Gastrocnemius medialis (tissue), 4 donors: ENCODE measurements around the gene MAGI1. TPM values are rescaled to one million over a fixed set of nuclear protein-coding genes. Genes with fewer than 3 reads are reported as not detected.

Experiments
- ATAC-seq, 2 donors: fragments of 150-250 bp; one replicate each; pipeline ENCODE4 v1.9.1; 2016
- DNase-seq, 2 donors: peaks; one replicate each; pipeline ENCODE4 v3.0.0-alpha.2; 2019
- H3K27ac ChIP-seq, 4 donors: fragments of 200-600 bp; sonication (generic); 1 replicate in 1 of 4; 2 replicates in 3 of 4; pipeline ENCODE4 v1.5.1; 2016 to 2018; ENCODE audit warnings: mild to moderate bottlenecking in 2 of 4, moderate library complexity in 1 of 4
- H3K27me3 ChIP-seq, 3 donors: fragments of 200-600 bp; sonication (generic) in 2 of 3; 1 replicate in 1 of 3; 2 replicates in 2 of 3; pipeline versions ENCODE4 v1.5.1 to v1.6.0; 2016 to 2019; ENCODE audit warnings: mild to moderate bottlenecking in 1 of 3, moderate library complexity in 1 of 3
- H3K36me3 ChIP-seq, 2 donors: fragments of 200-600 bp; sonication (generic) in 1 of 2; one replicate each; pipeline ENCODE4 v1.5.1; 2017 to 2018
- H3K4me1 ChIP-seq, 2 donors: fragments of 200-600 bp; sonication (generic) in 1 of 2; one replicate each; pipeline ENCODE4 v1.5.1; 2016 to 2017; ENCODE audit warnings: mild to moderate bottlenecking in 2 of 2
- H3K4me3 ChIP-seq, 4 donors: fragments of 200-600 bp; sonication (generic) in 3 of 4; 1 replicate in 1 of 4; 2 replicates in 3 of 4; pipeline ENCODE4 v1.5.1; 2016 to 2019; ENCODE audit warnings: mild to moderate bottlenecking in 2 of 4
- H3K9me3 ChIP-seq, 3 donors: fragments of 200-600 bp; sonication (generic) in 2 of 3; 1 replicate in 1 of 3; 2 replicates in 2 of 3; pipeline ENCODE4 v1.5.1; 2016 to 2019
- POLR2A ChIP-seq, 2 donors: fragments of 450-650 bp; IDR thresholded peaks; one replicate each; pipeline ENCODE4 v1.6.1; 2017; ENCODE audit warnings: antibody characterized with exemption in 2 of 2, mild to moderate bottlenecking in 2 of 2, moderate library complexity in 2 of 2
- in situ Hi-C, 4 donors: fragments of 200-750 bp; cut with MboI; loops; one replicate each; pipeline versions ENCODE4 v1.15.0 to v1.8.0; 2017; ENCODE audit warnings: low sequenced_read_pairs in 4 of 4
- intact Hi-C: fragments of 100-400 bp; cut with DNase I; formaldehyde crosslinking; loops from one replicate; pipeline ENCODE4 v1.15.1; 2023; ENCODE audit warnings: low total_unique reads
- total RNA-seq, 4 donors: library from RNA; depleted of rRNA; stranded (reverse); fragments of >200 nt; gene quantifications; one replicate each; pipeline versions ENCODE4 v1.1.0 to v1.2.3, GENCODE V29; 2016
- TF ChIP-seq, protein P1 (sequence below), 5 experiments: fragments of 450-650 bp in 3 of 5; fragments of 200-600 bp in 2 of 5; sonication (generic) in 2 of 5; IDR thresholded peaks in 4 of 5; conservative IDR thresholded peaks in 1 of 5; 1 replicate in 4 of 5; 2 replicates in 1 of 5; pipeline ENCODE4 v1.5.1; 2016 to 2019; ENCODE audit warnings: antibody characterized with exemption in 5 of 5, mild to moderate bottlenecking in 3 of 5, moderate library complexity in 3 of 5

Gene MAGI1
- total RNA-seq, 4 donors from 2014 or later, result 2.6 to 7.5 (median 3.9) TPM

DNA sequence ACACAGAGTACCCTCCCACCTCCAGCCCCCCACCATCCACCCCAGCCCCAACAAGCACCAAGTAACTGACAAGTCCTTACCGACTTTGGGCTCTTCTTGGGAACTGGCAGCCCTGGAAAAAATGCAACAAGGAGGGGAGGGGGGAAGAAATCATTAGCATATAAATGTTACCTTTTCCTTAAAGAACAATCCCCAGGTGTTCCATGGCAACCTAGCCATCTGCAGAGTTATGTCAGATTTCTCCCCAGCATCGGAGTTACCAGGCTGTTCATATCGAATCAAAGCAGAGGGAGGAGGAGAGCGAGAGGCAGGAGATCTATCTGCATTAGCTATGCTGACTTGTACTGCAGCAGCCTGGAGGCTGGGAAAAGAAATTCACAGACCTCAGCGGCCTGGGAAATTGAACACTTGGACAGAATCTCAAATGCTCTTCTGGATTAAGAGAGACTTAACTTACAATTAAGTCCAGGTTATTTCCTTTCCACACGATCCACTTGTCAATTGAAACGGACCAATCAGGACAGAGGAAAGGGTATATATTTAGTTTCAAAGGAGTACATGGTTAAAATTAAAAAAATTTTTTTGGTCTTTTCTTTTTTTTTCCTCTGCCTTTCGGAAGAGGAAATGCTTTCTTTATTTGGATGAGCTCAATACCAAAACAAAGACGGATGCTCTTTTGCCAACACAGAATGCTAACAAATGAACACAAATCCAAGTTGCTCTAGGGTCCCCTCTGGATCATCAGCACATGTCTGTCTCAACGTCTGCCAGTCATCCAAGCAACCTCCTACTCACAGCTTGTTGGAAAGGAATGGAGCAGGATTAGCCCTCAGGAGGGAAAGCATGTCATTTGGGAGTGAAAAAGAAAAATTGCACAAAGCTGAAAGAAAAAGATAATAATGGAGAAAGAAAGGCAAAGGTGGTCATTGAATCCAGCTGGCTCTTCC is 637.1 kb downstream of the MAGI1 start:
- DNase-seq (no peak), ATAC-seq (no peak)
- no peaks in the 10 kb centered on the region for H3K4me1 ChIP-seq
- no peaks in the 10 kb centered on the region for H3K9me3 ChIP-seq
- intact Hi-C loops, result no loop called here
- no peaks in the 10 kb centered on the region for H3K27me3 ChIP-seq
- in situ Hi-C loops, result loop anchor here in 3 of 4 donors (25.0 kb wide), 2 partner anchors 714 to 864 kb away; partner anchors contain the start of gene ADAMTS9 (in 1 of the 3)
- H3K27ac ChIP-seq, result no peak overlapping the region
- H3K4me3 ChIP-seq, result no peak overlapping the region
- H3K36me3 ChIP-seq, result no peaks in the 10 kb centered on the region
- no peak for TF ChIP-seq POLR2A (IDR thresholded peaks at IDR 0.05)
- TF ChIP-seq, protein P1, sequence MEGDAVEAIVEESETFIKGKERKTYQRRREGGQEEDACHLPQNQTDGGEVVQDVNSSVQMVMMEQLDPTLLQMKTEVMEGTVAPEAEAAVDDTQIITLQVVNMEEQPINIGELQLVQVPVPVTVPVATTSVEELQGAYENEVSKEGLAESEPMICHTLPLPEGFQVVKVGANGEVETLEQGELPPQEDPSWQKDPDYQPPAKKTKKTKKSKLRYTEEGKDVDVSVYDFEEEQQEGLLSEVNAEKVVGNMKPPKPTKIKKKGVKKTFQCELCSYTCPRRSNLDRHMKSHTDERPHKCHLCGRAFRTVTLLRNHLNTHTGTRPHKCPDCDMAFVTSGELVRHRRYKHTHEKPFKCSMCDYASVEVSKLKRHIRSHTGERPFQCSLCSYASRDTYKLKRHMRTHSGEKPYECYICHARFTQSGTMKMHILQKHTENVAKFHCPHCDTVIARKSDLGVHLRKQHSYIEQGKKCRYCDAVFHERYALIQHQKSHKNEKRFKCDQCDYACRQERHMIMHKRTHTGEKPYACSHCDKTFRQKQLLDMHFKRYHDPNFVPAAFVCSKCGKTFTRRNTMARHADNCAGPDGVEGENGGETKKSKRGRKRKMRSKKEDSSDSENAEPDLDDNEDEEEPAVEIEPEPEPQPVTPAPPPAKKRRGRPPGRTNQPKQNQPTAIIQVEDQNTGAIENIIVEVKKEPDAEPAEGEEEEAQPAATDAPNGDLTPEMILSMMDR (IDR thresholded peaks at IDR 0.05 in 4 of 5, conservative IDR thresholded peaks at IDR 0.05 in 1 of 5), result no peak

DNA sequence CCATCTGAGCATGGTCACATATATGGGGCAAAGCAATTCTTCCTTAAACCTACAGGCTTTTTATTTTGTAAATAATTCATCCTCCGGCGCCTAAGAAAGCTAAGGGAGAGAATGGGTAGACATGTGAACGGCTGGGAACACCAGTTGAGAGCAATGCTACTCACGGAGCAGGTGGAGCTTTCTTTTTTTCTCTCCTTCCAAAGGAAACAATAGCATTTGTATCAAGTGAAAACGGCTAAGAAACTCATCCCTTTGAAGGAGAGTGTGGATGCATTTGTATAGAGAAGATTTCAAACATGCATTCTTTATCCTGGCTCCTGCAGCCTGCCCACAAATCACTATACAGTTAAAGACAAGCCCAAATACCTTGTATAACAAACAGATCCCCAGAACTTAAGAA is 637.8 kb downstream of the MAGI1 start:
- TF ChIP-seq POLR2A (IDR thresholded peaks at IDR 0.05), result no peak
- TF ChIP-seq, protein P1 (IDR thresholded peaks at IDR 0.05 in 4 of 5, conservative IDR thresholded peaks at IDR 0.05 in 1 of 5), result no peak
- H3K27ac ChIP-seq, result no peak overlapping the region
- no peak overlapping the region for H3K4me3 ChIP-seq
- H3K27me3 ChIP-seq, result no peaks in the 10 kb centered on the region
- DNase-seq, result no peak
- H3K4me1 ChIP-seq, result no peaks in the 10 kb centered on the region
- no peaks in the 10 kb centered on the region for H3K36me3 ChIP-seq
- intact Hi-C loops (no loop called here), in situ Hi-C loops (loop anchor here in 3 of 4 donors (25.0 kb wide), 2 partner anchors 714 to 864 kb away; partner anchors contain the start of gene ADAMTS9 (in 1 of the 3))
- no peak for ATAC-seq
- no peaks in the 10 kb centered on the region for H3K9me3 ChIP-seq

DNA sequence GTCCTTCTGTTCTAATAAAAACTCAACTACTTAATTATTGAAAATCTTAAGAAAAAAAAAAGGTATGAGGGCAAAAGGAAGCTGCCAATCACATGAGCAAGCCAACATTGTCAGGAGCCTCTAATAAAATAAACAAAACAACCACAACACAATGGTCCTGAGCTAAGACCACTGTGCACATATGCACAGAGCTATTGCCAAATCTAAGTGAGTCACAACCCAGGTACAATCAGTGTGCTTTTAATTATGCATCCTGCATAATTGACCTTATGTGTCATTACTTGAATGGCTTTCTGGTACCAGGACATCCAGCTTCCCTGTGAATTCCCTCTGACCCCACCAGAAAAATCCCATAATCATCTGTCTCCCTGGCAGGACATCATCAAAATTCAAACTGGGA is 639.8 kb downstream of the MAGI1 start:
- Histone ChIP-seq H3K4me1 (no peaks in the 10 kb centered on the region), H3K36me3 (no peaks in the 10 kb centered on the region), H3K4me3 (no peak overlapping the region), H3K9me3 (no peaks in the 10 kb centered on the region), H3K27ac (no peak overlapping the region), H3K27me3 (no peaks in the 10 kb centered on the region)
- in situ Hi-C loops (no loop called here), intact Hi-C loops (no loop called here)
- no peak for DNase-seq
- TF ChIP-seq, protein P1 (IDR thresholded peaks at IDR 0.05 in 4 of 5, conservative IDR thresholded peaks at IDR 0.05 in 1 of 5), result no peak
- TF ChIP-seq POLR2A (IDR thresholded peaks at IDR 0.05), result no peak
- peak in 1 of 2 donors; percentile 41 for ATAC-seq

DNA sequence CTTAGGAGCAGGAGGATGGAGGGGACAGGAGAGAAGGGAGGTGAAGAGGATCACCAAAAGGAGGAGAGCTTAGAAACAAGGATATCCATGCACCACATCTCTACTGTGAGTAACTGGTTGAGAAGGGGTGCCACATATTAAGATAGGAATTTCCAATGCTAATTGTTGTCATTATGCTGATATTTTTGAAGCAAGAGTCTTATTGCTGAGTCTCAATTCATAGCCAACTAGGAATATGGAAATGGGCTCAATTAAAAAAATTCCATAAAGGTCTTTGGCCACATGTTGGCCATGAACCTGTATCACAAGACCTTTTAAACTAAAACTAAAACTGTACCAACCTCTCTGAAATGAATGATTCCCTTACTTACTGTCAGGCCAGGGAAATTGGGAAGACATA is 642.6 kb downstream of the MAGI1 start:
- TF ChIP-seq, protein P1 (IDR thresholded peaks at IDR 0.05 in 4 of 5, conservative IDR thresholded peaks at IDR 0.05 in 1 of 5), result no peak
- TF ChIP-seq POLR2A (IDR thresholded peaks at IDR 0.05), result no peak
- Histone ChIP-seq H3K4me1 (no peaks in the 10 kb centered on the region), H3K27ac (no peak overlapping the region), H3K36me3 (no peaks in the 10 kb centered on the region), H3K9me3 (no peaks in the 10 kb centered on the region), H3K27me3 (no peaks in the 10 kb centered on the region), H3K4me3 (no peak overlapping the region)
- in situ Hi-C loops, result no loop called here
- no peak for ATAC-seq
- DNase-seq, result no peak
- intact Hi-C loops, result no loop called here
